ENCODE data around the gene ALG14.

- TF ChIP-seq CTCF (IDR thresholded peaks at IDR 0.05) = no peak
- TF ChIP-seq EZH2 (IDR thresholded peaks at IDR 0.05; ENCODE audit: borderline replicate concordance, insufficient read depth, low read depth, low read length, poor library complexity, severe bottlenecking) = no peak
Observed at GRCh38 chr1:95017775-95018174, 55.0 kb downstream of the ALG14 start.
